ENCODE measurements around the gene TMEM52B.

- TF ChIP-seq POLR2A (conservative IDR thresholded peaks at IDR 0.05) (no peak), CTCF (IDR thresholded peaks at IDR 0.05 in 2 of 3, conservative IDR thresholded peaks at IDR 0.05 in 1 of 3; ENCODE audit: insufficient read depth in 2 of 3, low read depth in 1 of 3, low read length in 3 of 3) (no peak), RFX1 (IDR thresholded peaks at IDR 0.05) (no peak), TCF7 (IDR thresholded peaks at IDR 0.05; ENCODE audit: borderline replicate concordance) (no peak), MAFK (IDR thresholded peaks at IDR 0.05; ENCODE audit: low read length) (no peak), MLLT1 (IDR thresholded peaks at IDR 0.05) (no peak), ZNF3 (CRISPR knock-in tag; IDR thresholded peaks at IDR 0.05) (no peak), TEAD2 (tag; IDR thresholded peaks at IDR 0.05) (no peak), ZNF121 (CRISPR knock-in tag; conservative IDR thresholded peaks at IDR 0.05) (no peak), HDAC3 (IDR thresholded peaks at IDR 0.05; ENCODE audit: borderline replicate concordance, partially characterized antibody) (no peak), ZNF707 (CRISPR knock-in tag; conservative IDR thresholded peaks at IDR 0.05) (no peak)
- TF ChIP-seq, protein P1, sequence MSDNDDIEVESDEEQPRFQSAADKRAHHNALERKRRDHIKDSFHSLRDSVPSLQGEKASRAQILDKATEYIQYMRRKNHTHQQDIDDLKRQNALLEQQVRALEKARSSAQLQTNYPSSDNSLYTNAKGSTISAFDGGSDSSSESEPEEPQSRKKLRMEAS (CRISPR knock-in tag; IDR thresholded peaks at IDR 0.05) = no peak
- TF ChIP-seq, protein P2, sequence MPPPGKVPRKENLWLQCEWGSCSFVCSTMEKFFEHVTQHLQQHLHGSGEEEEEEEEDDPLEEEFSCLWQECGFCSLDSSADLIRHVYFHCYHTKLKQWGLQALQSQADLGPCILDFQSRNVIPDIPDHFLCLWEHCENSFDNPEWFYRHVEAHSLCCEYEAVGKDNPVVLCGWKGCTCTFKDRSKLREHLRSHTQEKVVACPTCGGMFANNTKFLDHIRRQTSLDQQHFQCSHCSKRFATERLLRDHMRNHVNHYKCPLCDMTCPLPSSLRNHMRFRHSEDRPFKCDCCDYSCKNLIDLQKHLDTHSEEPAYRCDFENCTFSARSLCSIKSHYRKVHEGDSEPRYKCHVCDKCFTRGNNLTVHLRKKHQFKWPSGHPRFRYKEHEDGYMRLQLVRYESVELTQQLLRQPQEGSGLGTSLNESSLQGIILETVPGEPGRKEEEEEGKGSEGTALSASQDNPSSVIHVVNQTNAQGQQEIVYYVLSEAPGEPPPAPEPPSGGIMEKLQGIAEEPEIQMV (tag; conservative IDR thresholded peaks at IDR 0.05; ENCODE audit: low read depth) = no peak
Measured at GRCh38 chr12:10158406-10158805, 20.4 kb upstream of the TMEM52B start.

Data from K562 (cell line).